Measurements from ENCODE around the gene ENOX1.

The ENOX1 gene

GRCh38 chr13:43608400-43609137, 178.2 kb downstream of the ENOX1 start:
- no peak for DNase-seq (ENCODE audit: low spot score)

- no peak for DNase-seq (ENCODE audit: low spot score)
Observed at GRCh38 chr13:43597599-43597945, 189.2 kb downstream of the ENOX1 start.

GRCh38 chr13:43596924-43597598, 189.7 kb downstream of the ENOX1 start:
- no peak for DNase-seq (ENCODE audit: low spot score)

GRCh38 chr13:43596006-43596405, 190.8 kb downstream of the ENOX1 start:
- no peak for DNase-seq (ENCODE audit: low spot score)

- no peak for DNase-seq (ENCODE audit: low spot score)
Observed at GRCh38 chr13:43587376-43587775, 199.4 kb downstream of the ENOX1 start.

GRCh38 chr13:43584751-43585150, 202.0 kb downstream of the ENOX1 start:
- no peak for DNase-seq (ENCODE audit: low spot score)

GRCh38 chr13:43583321-43583720, 203.5 kb downstream of the ENOX1 start:
- DNase-seq (ENCODE audit: low spot score), result no peak

GRCh38 chr13:43580280-43580679, 206.5 kb downstream of the ENOX1 start:
- no peak for DNase-seq (ENCODE audit: low spot score)

- no peak for DNase-seq (ENCODE audit: low spot score)
Observed at GRCh38 chr13:43579321-43579720, 207.5 kb downstream of the ENOX1 start.

GRCh38 chr13:43574605-43575004, 212.2 kb downstream of the ENOX1 start:
- DNase-seq (ENCODE audit: low spot score), result no peak

- no peak for DNase-seq (ENCODE audit: low spot score)
Observed at GRCh38 chr13:43573802-43574514, 212.8 kb downstream of the ENOX1 start.

- DNase-seq (ENCODE audit: low spot score), result peak; percentile 72
Observed at GRCh38 chr13:43573361-43573740, 213.4 kb downstream of the ENOX1 start.

GRCh38 chr13:43572656-43573360, 214.0 kb downstream of the ENOX1 start:
- DNase-seq (ENCODE audit: low spot score), result peak; percentile 63

GRCh38 chr13:43569658-43570057, 217.1 kb downstream of the ENOX1 start:
- DNase-seq (ENCODE audit: low spot score), result peak; percentile 31

- DNase-seq (ENCODE audit: low spot score), result no peak
Observed at GRCh38 chr13:43567608-43568007, 219.2 kb downstream of the ENOX1 start.

- DNase-seq (ENCODE audit: low spot score), result no peak
Observed at GRCh38 chr13:43564952-43565351, 221.8 kb downstream of the ENOX1 start.

GRCh38 chr13:43561081-43561480, 225.7 kb downstream of the ENOX1 start:
- DNase-seq (ENCODE audit: low spot score), result no peak

- no peak for DNase-seq (ENCODE audit: low spot score)
Observed at GRCh38 chr13:43558939-43559338, 227.8 kb downstream of the ENOX1 start.

GRCh38 chr13:43558326-43558725, 228.4 kb downstream of the ENOX1 start:
- DNase-seq (ENCODE audit: low spot score), result no peak

- DNase-seq (ENCODE audit: low spot score), result no peak
Observed at GRCh38 chr13:43555667-43556066, 231.1 kb downstream of the ENOX1 start.

GRCh38 chr13:43551897-43552456, 234.8 kb downstream of the ENOX1 start:
- DNase-seq (ENCODE audit: low spot score), result peak; percentile 88

- DNase-seq (ENCODE audit: low spot score), result no peak
Observed at GRCh38 chr13:43546816-43547215, 240.0 kb downstream of the ENOX1 start.

Data from kidney tubule cell (primary cell).